Left renal pelvis (tissue), 4 donors: ENCODE data around the gene TRMT2A. TPM values are rescaled to one million over a fixed set of nuclear protein-coding genes. Genes with fewer than 3 reads are reported as not detected.

Experiments
- DNase-seq, 4 donors: peaks; one replicate each; pipeline ENCODE4 v3.0.0-alpha.2; 2013; ENCODE audit warnings: low read depth in 4 of 4, low spot score in 3 of 4
- polyA plus RNA-seq, 4 donors: library from polyadenylated mRNA; unstranded; fragments of 120-200 nt; gene quantifications; one replicate each; pipeline ENCODE4 v1.2.1, GENCODE V29; 2013; ENCODE audit not compliant: insufficient read length in 4 of 4

Gene TRMT2A
- polyA plus RNA-seq, 4 donors, result 38.5 to 65.0 (median 42.5) TPM

DNA sequence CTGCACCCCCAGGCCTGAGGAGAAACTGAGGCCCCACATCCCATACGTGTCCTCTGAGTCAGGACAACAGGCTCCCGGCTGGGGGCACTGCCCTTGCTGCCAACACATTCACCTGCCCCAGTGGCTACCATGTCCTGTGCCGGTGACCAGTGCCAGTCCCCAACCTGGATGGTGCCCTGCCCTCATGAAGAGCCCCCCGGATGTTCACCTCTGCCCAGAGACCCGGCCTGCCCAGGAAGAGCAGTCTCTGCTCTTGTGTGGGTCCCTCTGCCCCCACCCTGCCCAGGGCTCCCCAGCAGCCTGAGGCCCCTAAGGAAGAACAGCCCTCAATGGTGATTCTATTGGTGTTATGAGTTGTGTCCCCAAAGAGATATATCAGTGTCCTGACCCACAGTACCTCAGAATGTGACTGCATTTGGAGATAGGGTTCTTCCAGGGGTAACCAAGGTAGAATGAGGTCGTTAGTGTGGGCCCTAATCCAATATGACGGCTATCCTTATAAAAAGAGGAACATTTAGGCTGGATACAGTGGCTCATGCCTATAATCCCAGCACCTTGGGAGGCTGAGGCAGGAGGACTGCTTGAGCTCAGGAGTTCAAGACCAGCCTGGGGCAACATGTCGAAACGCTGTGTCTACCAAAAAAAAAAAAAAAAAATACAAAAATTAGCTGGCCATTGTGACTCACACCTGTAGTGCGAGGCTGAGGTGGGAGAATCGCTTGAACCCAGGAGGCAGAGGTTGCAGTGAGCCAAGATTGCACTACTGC, 50.2 kb downstream of the TRMT2A start:
- DNase-seq, result no peak

- no peak for DNase-seq
Observed at GRCh38 chr22:20065896-20066616, 51.0 kb downstream of the TRMT2A start.

DNA sequence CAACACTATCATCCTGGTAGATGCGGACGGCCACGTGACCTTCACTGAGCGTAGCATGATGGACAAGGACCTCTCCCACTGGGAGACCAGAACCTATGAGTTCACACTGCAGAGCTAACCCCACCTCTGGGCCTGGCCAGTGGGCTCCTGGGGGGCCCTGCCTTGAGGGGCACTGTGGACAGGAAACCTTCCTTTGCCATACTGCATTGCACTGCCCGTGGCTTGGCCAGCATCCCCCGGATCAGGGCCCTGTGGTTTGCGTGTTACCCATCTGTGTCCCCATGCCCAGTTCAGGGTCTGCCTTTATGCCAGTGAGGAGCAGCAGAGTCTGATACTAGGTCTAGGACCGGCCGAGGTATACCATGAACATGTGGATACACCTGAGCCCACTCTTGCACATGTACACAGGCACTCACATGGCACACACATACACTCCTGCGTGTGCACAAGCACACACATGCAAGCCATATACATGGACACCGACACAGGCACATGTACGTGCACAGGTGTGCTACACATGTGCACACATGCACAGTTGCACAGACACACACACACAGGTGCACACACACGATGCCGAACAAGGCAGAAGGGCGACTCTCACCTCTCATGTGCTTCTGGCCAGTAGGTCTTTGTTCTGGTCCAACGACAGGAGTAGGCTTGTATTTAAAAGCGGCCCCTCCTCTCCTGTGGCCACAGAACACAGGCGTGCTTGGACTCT, 52.3 kb downstream of the TRMT2A start:
- DNase-seq, result no peak

- DNase-seq, result no peak
Observed at GRCh38 chr22:20064140-20064480, 52.9 kb downstream of the TRMT2A start.

- DNase-seq, result no peak
Observed at GRCh38 chr22:20063271-20064139, 53.5 kb downstream of the TRMT2A start.

DNA sequence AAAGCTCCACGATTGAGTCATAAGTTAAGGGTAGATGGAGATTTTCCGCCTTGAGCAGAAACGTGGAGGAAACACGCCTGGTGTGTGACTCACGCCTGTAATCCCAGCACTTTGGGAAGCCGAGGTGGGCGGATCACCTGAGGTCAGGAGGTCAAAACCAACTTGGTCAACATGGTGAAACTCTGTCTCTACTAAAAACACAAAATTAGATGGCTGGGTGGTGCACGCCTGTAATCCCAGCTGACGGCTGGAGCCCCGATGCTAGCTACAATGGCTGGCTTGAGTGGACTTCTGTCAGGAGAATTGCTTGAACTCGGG, 54.3 kb downstream of the TRMT2A start:
- no peak for DNase-seq

GRCh38 chr22:20062043-20062765, 54.8 kb downstream of the TRMT2A start:
- no peak for DNase-seq

Other genes starting within 250 kb of the TRMT2A start
- gene COMT, start 175.5 kb downstream of the TRMT2A start, polyA plus RNA-seq, result 100 to 1,000 TPM in 1 of 4 donors, 10 to 100 TPM in 3; 47.7 to 143 (median 97.2) TPM
- 10 to 100 TPM; 13.1 to 33.7 (median 20.4) TPM for gene TXNRD2, start 175.4 kb downstream of the TRMT2A start, polyA plus RNA-seq
- 10 to 100 TPM; 17.5 to 32.5 (median 18.8) TPM for gene ARVCF, start 100.4 kb downstream of the TRMT2A start, polyA plus RNA-seq
- 10 to 100 TPM in 3 of 4 donors, 1 to 10 TPM in 1; 8.9 to 14.6 (median 11.4) TPM for gene TANGO2, start 96.1 kb downstream of the TRMT2A start, polyA plus RNA-seq
- 10 to 100 TPM; 29.6 to 62.1 (median 44.5) TPM for gene DGCR8, start 37.0 kb downstream of the TRMT2A start, polyA plus RNA-seq
- gene RANBP1, start 1.1 kb downstream of the TRMT2A start, polyA plus RNA-seq, result 100 to 1,000 TPM; 135 to 205 (median 183) TPM
- gene ZDHHC8, start 14.6 kb upstream of the TRMT2A start, polyA plus RNA-seq, result 10 to 100 TPM; 32.9 to 63.5 (median 43.9) TPM
- 1 to 10 TPM in 3 of 4 donors, under 1 TPM in 1; 0.34 to 2.3 (median 1.4) TPM for gene CCDC188, start 33.8 kb upstream of the TRMT2A start, polyA plus RNA-seq
- 10 to 100 TPM in 1 of 4 donors, 1 to 10 TPM in 3; 4.5 to 18.0 (median 7.2) TPM for gene RTN4R, start 151.1 kb upstream of the TRMT2A start, polyA plus RNA-seq
- gene DGCR6L, start 202.8 kb upstream of the TRMT2A start, polyA plus RNA-seq, result 10 to 100 TPM; 41.8 to 61.4 (median 45.7) TPM